NCI-H1436 (cell line): ENCODE results near the gene FOXN3.
A peak's percentile ranks its signal among the peaks of the same experiment; 100 is the strongest.

ENCODE experiments used
- DNase-seq: peaks from one replicate; lab custom pipeline; 2025; lab: John Stamatoyannopoulos, UW

FOXN3 gene

DNA sequence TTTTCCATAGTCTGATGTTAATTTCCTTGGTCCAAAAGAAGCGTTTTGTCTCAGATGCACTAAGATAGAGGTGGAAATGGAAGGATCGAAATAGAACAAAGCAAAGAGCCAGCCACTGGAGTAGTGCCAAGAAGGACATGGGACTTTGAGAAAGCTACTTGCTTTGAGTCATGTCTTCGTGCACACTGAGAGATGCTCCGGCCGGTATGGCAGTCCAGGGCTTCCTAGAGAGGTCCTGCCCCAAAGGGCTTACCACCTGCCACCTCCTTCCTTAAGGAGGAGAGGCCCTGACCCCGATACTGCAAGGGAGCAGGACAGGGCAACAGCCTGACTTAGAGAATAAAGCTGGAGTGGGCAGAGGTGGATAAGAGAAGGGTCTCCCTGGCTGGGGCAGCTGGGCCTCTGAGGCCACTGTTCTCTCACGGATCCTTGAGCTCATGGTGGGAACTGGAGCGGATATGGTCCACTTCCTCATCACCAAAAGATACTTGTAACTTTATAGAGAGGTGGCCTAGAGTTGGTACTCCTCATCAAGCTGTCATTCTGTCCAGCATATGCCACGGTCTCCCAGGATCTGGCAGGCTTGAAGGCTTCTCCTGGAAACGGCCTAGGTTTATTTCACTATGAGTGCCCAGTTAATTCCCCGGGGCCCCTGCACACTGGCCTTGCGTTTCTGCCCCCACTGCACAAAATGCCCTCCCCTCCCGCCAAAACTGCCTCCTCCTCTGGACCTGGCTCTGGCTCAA, 57.4 kb downstream of the FOXN3 start:
- no peak for DNase-seq

- DNase-seq = no peak
Observed at GRCh38 chr14:89357655-89358297, 59.3 kb downstream of the FOXN3 start.

- DNase-seq = no peak
Observed at GRCh38 chr14:89356927-89357326, 60.1 kb downstream of the FOXN3 start.

DNA sequence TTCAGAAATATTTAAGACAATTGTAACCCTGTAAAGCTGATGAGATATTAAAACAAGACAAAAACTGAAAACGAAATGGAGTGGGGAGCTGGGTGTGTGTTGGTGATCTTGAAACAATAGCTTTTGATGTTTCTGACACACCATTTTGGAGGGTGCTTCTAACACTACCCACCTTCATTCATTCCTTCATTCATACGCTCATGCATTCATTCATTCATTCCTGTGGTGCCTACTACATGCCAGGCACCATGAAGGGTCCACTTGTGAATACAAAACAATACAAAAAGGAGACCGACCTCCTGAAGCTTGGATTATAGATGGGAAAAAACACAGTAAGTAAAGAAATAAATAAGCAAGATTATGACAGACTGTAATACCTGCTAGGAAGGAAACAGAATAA, 60.5 kb downstream of the FOXN3 start:
- no peak for DNase-seq

GRCh38 chr14:89353766-89354113, 63.3 kb downstream of the FOXN3 start:
- no peak for DNase-seq

DNA sequence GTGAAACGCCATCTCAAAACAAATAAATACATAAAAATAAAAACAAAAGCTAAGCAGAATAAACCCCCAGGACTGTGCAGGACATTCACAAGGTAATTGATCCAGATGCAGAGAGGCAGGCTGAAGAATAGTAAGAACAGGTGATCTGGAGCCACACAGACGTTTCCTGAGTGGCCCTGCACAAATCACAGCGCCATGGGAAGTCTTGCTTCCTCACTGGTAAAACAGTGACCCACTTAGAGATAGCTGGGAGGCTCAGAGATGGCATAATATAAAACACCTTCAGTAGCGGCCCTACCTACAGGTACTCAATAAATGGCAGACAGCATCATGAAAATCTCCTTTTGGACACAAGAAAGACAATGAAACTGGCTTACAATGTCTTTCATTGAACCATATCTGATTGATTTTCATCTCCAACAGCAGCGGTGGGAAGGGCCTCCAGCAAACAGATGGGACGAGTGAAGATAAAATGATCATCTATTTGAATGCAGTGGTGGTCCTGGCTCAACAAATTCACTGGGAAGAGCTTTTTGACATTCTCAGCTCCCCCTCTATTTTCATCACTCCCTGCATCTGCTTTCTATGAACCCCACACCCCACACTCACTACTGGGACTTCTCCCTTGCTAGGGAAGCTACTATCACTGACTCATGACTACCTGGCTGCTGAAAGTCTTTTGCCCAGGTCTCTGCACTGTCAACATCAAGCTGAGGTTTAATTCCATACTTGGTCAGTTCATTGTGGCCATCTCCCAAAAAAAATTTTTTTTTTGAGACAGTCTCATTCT, 63.9 kb downstream of the FOXN3 start:
- DNase-seq = no peak

DNA sequence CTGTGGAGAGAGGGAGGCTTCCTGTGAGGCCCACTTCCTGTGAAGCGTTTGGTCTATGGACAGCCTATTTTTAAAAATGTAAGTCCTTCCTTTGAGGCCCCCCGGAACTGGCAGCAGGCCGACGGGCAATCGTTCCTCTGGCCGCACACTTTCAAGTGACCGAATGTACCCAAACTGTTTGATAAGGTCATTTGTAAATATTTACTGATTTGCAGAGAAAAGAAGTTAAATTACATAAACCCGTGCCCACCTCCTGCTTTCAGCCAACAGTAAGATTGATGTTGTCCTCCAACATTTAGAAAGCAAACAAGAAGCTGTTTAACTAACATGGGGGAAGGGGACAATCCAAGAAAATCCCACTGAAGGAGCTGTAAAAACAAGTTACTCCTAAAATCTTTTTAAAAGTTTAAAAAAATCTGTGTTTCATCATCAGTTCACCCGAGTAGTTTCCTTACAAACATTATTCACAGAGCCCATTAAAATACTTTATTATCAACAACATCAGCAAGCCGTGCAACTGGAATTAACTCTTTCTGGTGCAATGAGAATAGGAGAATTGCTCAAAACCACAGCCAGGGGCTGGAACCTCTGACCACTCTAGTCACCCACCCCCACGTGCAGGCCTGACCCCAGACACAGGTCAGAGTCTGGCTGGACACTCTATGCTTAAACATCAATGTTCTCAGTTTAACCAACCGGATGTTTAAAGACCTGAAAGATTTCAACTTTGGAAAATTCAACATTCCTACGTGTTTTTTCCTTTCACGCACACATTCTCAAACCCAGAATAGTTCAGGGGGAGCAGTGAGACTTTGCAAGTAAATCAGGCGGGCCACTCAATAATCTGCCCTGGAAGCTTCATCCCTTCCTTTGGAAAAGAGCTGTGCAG, 65.3 kb downstream of the FOXN3 start:
- no peak for DNase-seq

GRCh38 chr14:89351221-89351515, 65.9 kb downstream of the FOXN3 start:
- no peak for DNase-seq

GRCh38 chr14:89350152-89350551, 66.9 kb downstream of the FOXN3 start:
- DNase-seq = no peak

GRCh38 chr14:89349171-89350008, 67.6 kb downstream of the FOXN3 start:
- DNase-seq = peak; percentile 91

- no peak for DNase-seq
Observed at GRCh38 chr14:89348722-89349121, 68.3 kb downstream of the FOXN3 start.

DNA sequence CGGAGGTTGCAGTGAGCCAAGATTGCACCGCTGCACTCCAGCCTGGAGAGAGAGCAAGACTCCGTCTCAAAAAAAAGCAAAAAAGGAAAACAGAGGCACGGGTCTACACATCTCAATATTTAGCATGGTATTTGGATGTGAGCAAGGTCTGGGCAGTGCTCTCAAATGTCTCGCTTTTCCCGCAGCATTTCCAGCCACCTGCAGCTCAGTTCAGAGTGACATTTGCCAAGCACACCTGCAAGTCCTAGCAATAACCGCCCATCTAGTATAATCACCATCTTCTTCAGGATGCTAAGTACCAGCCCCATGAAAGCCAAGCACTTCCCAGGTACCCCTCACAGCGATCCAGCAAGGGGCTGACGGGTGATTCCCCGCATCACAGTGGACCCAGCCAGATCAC, 69.1 kb downstream of the FOXN3 start:
- DNase-seq = no peak

DNA sequence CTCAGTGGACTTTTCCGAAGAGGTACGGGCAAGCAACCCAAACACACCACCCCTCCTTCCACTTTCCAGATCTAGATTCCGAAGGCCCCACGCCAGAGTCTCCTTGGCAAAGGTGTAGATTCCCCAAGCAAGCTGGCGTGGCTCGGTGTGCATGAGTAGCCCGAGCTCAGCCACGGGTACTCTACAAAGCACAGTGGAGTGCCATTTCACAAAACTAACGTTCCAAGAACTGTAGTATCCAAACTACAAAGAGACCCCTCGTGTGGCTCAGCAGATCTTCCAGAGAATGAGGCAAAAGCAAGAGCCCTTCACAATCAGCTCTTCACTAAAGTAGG, 72.1 kb downstream of the FOXN3 start:
- no peak for DNase-seq

DNA sequence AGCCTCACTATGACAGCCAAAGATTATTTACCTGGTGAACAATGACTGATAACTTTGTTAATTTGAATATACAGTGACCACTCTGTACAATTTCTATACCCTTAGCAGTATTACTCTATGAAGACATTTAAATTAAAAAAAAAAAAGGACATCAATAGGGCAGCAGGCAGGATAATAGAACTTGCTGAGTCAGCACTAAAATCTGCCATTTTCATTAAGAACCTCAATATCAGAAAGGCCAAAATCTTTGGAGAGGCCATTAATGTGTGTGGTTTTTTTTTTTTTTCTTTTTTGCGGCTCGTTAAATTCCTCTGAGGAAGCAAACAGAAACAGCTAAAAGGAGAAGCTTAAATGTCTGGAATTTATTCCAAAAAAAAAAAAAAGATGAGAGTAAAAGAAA, 73.7 kb downstream of the FOXN3 start:
- no peak for DNase-seq

- no peak for DNase-seq
Observed at GRCh38 chr14:89342049-89342448, 75.0 kb downstream of the FOXN3 start.

DNA sequence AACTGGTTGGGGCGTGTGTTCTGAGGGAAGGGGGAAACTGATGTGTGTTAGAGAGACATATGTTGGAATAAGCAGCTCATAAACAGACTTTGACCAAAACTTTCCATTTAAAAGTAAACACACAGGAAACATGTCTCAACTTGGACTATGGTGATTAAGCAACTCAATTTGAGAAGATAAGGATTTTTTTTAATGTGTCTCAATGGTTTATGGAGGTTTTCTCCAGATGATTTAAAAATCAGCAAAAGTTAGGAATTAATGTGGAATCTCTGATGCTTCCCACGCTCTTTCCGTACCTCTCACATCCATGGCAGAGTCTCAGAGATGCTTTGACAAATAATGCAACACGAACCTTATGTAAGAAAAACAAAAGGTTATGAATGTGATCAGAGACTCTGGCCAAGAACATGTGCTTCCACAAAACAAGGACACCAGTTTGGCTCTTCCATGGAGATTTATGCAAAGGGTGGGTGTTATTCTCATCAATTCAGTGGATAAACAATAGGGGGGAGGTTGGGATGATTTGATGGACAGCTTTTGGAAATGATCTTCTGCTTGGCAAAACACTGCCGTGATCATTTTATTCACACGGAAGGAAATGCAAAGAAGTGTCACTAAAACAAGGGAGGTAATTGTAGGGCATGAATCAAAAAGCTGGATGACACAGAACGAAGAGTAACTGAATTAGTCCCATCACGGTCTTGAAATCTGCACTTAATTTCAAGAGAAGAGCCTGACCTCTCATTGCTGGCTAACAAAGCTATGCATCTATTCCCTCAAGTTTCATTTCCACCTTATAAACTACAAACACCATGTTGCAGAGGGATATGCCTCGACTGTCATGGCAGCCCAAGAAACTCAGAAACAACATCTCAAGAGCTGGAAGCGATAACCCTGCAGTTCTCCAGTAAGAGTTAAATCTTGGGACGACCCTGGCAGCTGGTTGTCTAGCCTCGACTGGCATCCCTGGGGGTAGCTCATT, 76.5 kb downstream of the FOXN3 start:
- no peak for DNase-seq

GRCh38 chr14:89339579-89339978, 77.5 kb downstream of the FOXN3 start:
- DNase-seq = no peak

DNA sequence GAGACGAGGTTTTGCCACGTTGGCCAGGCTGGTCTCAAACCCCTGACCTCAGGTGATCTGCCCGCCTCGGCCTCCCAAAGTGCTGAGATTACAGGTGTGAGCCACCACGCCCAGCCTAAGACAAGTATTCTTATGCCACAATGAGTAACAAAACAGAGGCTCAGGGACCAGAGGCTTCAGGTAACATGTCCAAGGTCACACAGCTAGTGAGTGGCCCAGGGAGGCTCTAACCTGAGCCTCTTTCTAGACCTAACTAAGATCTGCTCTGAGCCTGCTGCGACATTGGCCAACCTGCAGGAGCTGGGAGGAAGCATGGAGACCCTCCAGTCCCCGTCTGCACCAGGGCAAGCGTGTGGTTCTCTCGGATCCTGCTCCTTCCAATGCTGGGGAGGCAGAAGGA, 77.9 kb downstream of the FOXN3 start:
- DNase-seq = no peak

- DNase-seq = no peak
Observed at GRCh38 chr14:89336338-89336737, 80.7 kb downstream of the FOXN3 start.

GRCh38 chr14:89332031-89332430, 85.0 kb downstream of the FOXN3 start:
- DNase-seq = no peak
